Measurements from ENCODE around the gene CHI3L2. TPM values are rescaled to one million over a fixed set of nuclear protein-coding genes. Genes with fewer than 3 reads are reported as not detected.

Gene CHI3L2
- total RNA-seq, 2 experiments from 2014 or later, result 8.5 to 9.0 TPM

GRCh38 chr1:111275079-111275478 is 47.6 kb downstream of the CHI3L2 start:
- Mint-ChIP-seq H3K4me1 (peaks cover 31% of the 10 kb centered on the region), H3K4me3 (peak overlapping the region; percentile 52), H3K9me3 (no peaks in the 10 kb centered on the region), H3K27ac (peak overlapping the region; percentile 60), H3K27me3 (peaks cover 24% of the 10 kb centered on the region), H3K36me3 (ENCODE audit: low read depth) (no peaks in the 10 kb centered on the region)
- peak; percentile 38 for DNase-seq
- POLR2A ChIA-PET, result interaction anchor here (0.7 to 1.0 kb wide), 3 partner anchors 76 to 201 kb away, joined by 3 read pairs; no protein-coding TSS in a partner anchor
- CTCF ChIA-PET, result interaction anchor here (0.7 kb wide), 1 partner anchor 60 kb away, joined by 3 read pairs; no protein-coding TSS in a partner anchor

- Mint-ChIP-seq H3K9me3 (no peaks in the 10 kb centered on the region), H3K27ac (no peak overlapping the region), H3K4me1 (peaks cover 31% of the 10 kb centered on the region), H3K4me3 (no peak overlapping the region), H3K36me3 (ENCODE audit: low read depth) (no peaks in the 10 kb centered on the region), H3K27me3 (peaks cover 16% of the 10 kb centered on the region)
- ChIA-PET POLR2A (interaction anchor here (1.0 kb wide), 1 partner anchor 137 kb away, joined by 3 read pairs; no protein-coding TSS in a partner anchor), CTCF (no interaction called here)
- DNase-seq, result no peak
Measured at GRCh38 chr1:111275780-111276433, 48.4 kb downstream of the CHI3L2 start.

GRCh38 chr1:111279144-111279543 is 51.6 kb downstream of the CHI3L2 start:
- ChIA-PET POLR2A (no interaction called here), CTCF (no interaction called here)
- H3K9me3 Mint-ChIP-seq, result no peaks in the 10 kb centered on the region
- no peak overlapping the region for H3K27ac Mint-ChIP-seq
- H3K4me1 Mint-ChIP-seq, result peaks cover 27% of the 10 kb centered on the region
- no peaks in the 10 kb centered on the region for H3K36me3 Mint-ChIP-seq (ENCODE audit: low read depth)
- DNase-seq, result no peak
- no peaks in the 10 kb centered on the region for H3K27me3 Mint-ChIP-seq
- no peak overlapping the region for H3K4me3 Mint-ChIP-seq

GRCh38 chr1:111280267-111280666 is 52.8 kb downstream of the CHI3L2 start:
- Mint-ChIP-seq H3K27me3 (no peaks in the 10 kb centered on the region), H3K9me3 (no peaks in the 10 kb centered on the region), H3K36me3 (ENCODE audit: low read depth) (no peaks in the 10 kb centered on the region), H3K27ac (no peak overlapping the region), H3K4me3 (no peak overlapping the region), H3K4me1 (peaks cover 17% of the 10 kb centered on the region)
- POLR2A ChIA-PET, result no interaction called here
- CTCF ChIA-PET, result no interaction called here
- no peak for DNase-seq

GRCh38 chr1:111281411-111281810 is 53.9 kb downstream of the CHI3L2 start:
- DNase-seq, result no peak
- POLR2A ChIA-PET, result interaction anchor here (0.8 kb wide), 1 partner anchor 18 kb away, joined by 3 read pairs; no protein-coding TSS in a partner anchor
- Mint-ChIP-seq H3K27ac (no peak overlapping the region), H3K4me1 (peaks cover 10% of the 10 kb centered on the region), H3K4me3 (no peak overlapping the region), H3K9me3 (no peaks in the 10 kb centered on the region), H3K36me3 (ENCODE audit: low read depth) (no peaks in the 10 kb centered on the region), H3K27me3 (no peaks in the 10 kb centered on the region)
- CTCF ChIA-PET, result no interaction called here

- ChIA-PET CTCF (no interaction called here), POLR2A (no interaction called here)
- H3K9me3 Mint-ChIP-seq, result peaks cover 2% of the 10 kb centered on the region
- no peak overlapping the region for H3K27ac Mint-ChIP-seq
- peaks cover 6% of the 10 kb centered on the region for H3K4me1 Mint-ChIP-seq
- peaks cover 4% of the 10 kb centered on the region for H3K27me3 Mint-ChIP-seq
- DNase-seq, result no peak
- no peak overlapping the region for H3K4me3 Mint-ChIP-seq
- no peaks in the 10 kb centered on the region for H3K36me3 Mint-ChIP-seq (ENCODE audit: low read depth)
Measured at GRCh38 chr1:111283838-111284237, 56.3 kb downstream of the CHI3L2 start.

- POLR2A ChIA-PET, result no interaction called here
- Mint-ChIP-seq H3K9me3 (peaks cover 2% of the 10 kb centered on the region), H3K4me1 (no peaks in the 10 kb centered on the region), H3K27ac (no peak overlapping the region), H3K36me3 (ENCODE audit: low read depth) (no peaks in the 10 kb centered on the region), H3K4me3 (no peak overlapping the region), H3K27me3 (peaks cover 4% of the 10 kb centered on the region)
- DNase-seq, result no peak
- CTCF ChIA-PET, result no interaction called here
Measured at GRCh38 chr1:111285879-111286278, 58.4 kb downstream of the CHI3L2 start.

- Mint-ChIP-seq H3K9me3 (peaks cover 2% of the 10 kb centered on the region), H3K36me3 (ENCODE audit: low read depth) (no peaks in the 10 kb centered on the region), H3K4me1 (no peaks in the 10 kb centered on the region), H3K27me3 (peaks cover 4% of the 10 kb centered on the region), H3K4me3 (no peak overlapping the region), H3K27ac (no peak overlapping the region)
- DNase-seq, result no peak
- POLR2A ChIA-PET, result no interaction called here
- CTCF ChIA-PET, result no interaction called here
Measured at GRCh38 chr1:111286912-111287311, 59.4 kb downstream of the CHI3L2 start.

- H3K9me3 Mint-ChIP-seq, result peaks cover 2% of the 10 kb centered on the region
- ChIA-PET POLR2A (no interaction called here), CTCF (no interaction called here)
- H3K4me1 Mint-ChIP-seq, result no peaks in the 10 kb centered on the region
- no peak overlapping the region for H3K27ac Mint-ChIP-seq
- no peaks in the 10 kb centered on the region for H3K36me3 Mint-ChIP-seq (ENCODE audit: low read depth)
- no peak for DNase-seq
- H3K27me3 Mint-ChIP-seq, result peaks cover 4% of the 10 kb centered on the region
- no peak overlapping the region for H3K4me3 Mint-ChIP-seq
Measured at GRCh38 chr1:111289371-111289770, 61.9 kb downstream of the CHI3L2 start.

- ChIA-PET POLR2A (no interaction called here), CTCF (no interaction called here)
- H3K36me3 Mint-ChIP-seq (ENCODE audit: low read depth), result no peaks in the 10 kb centered on the region
- H3K27ac Mint-ChIP-seq, result no peak overlapping the region
- H3K4me1 Mint-ChIP-seq, result no peaks in the 10 kb centered on the region
- H3K9me3 Mint-ChIP-seq, result peaks cover 2% of the 10 kb centered on the region
- peaks cover 4% of the 10 kb centered on the region for H3K27me3 Mint-ChIP-seq
- no peak overlapping the region for H3K4me3 Mint-ChIP-seq
- no peak for DNase-seq
Measured at GRCh38 chr1:111290104-111290503, 62.6 kb downstream of the CHI3L2 start.

- H3K9me3 Mint-ChIP-seq, result peaks cover 2% of the 10 kb centered on the region
- POLR2A ChIA-PET, result no interaction called here
- DNase-seq, result no peak
- H3K4me3 Mint-ChIP-seq, result no peak within 1 kb of the TSS
- CTCF ChIA-PET, result interaction anchor here (0.6 kb wide), 1 partner anchor 424 kb away, joined by 4 read pairs; no protein-coding TSS in a partner anchor
- H3K36me3 Mint-ChIP-seq (ENCODE audit: low read depth), result no peaks in the 10 kb centered on the region
- H3K4me1 Mint-ChIP-seq, result no peaks in the 10 kb centered on the region
- no peak within 1 kb of the TSS for H3K27ac Mint-ChIP-seq
- H3K27me3 Mint-ChIP-seq, result peaks cover 4% of the 10 kb centered on the region
Measured at GRCh38 chr1:111290630-111291029, 63.1 kb downstream of the CHI3L2 start, which contains the start of gene CHIA. Gene CHIA (plus strand): TSS chr1:111290851. CDS start chr1:111310468, 19,617 bp downstream.

Other genes with a start within 250 kb of the CHI3L2 start
- 10 to 100 TPM; 33.0 to 38.0 TPM for gene DRAM2, start 87.6 kb upstream of the CHI3L2 start, total RNA-seq
- 10 to 100 TPM; 31.0 to 32.5 TPM for gene CEPT1, start 87.5 kb upstream of the CHI3L2 start, total RNA-seq
- 100 to 1,000 TPM; 207 to 210 TPM for gene DENND2D, start 27.1 kb upstream of the CHI3L2 start, total RNA-seq
- gene CHIA, start 63.1 kb downstream of the CHI3L2 start, total RNA-seq, result not detected
- gene OVGP1, start 200.0 kb downstream of the CHI3L2 start, total RNA-seq, result under 1 TPM; 0.28 to 0.38 TPM
- 10 to 100 TPM; 26.3 to 28.4 TPM for gene WDR77, start 221.5 kb downstream of the CHI3L2 start, total RNA-seq
- gene ATP5PB, start 221.8 kb downstream of the CHI3L2 start, total RNA-seq, result 100 to 1,000 TPM; 272 to 286 TPM
- gene C1orf162, start 246.3 kb downstream of the CHI3L2 start, total RNA-seq, result 10 to 100 TPM; 13.2 to 14.0 TPM